Measurements from ENCODE around the gene GDI1.

GDI1 gene

GRCh38 chrX:154481911-154482601 is 45.1 kb downstream of the GDI1 start:
- DNase-seq (ENCODE audit: low read depth): no peak

- no peak for DNase-seq (ENCODE audit: low read depth)
Observed at GRCh38 chrX:154482786-154483185, 45.8 kb downstream of the GDI1 start.

GRCh38 chrX:154483325-154483724 is 46.4 kb downstream of the GDI1 start:
- DNase-seq (ENCODE audit: low read depth): no peak

GRCh38 chrX:154484255-154485149 is 47.5 kb downstream of the GDI1 start:
- no peak for DNase-seq (ENCODE audit: low read depth)

GRCh38 chrX:154485150-154486051 is 48.4 kb downstream of the GDI1 start:
- no peak for DNase-seq (ENCODE audit: low read depth)

GRCh38 chrX:154486052-154486395 is 49.1 kb downstream of the GDI1 start:
- DNase-seq (ENCODE audit: low read depth): no peak

- DNase-seq (ENCODE audit: low read depth): peak; percentile 41
Observed at GRCh38 chrX:154486396-154487207, 49.6 kb downstream of the GDI1 start, which contains the start of gene UBL4A. Gene UBL4A (minus strand): TSS chrX:154486615. CDS start chrX:154486584, 31 bp downstream.

- no peak for DNase-seq (ENCODE audit: low read depth)
Observed at GRCh38 chrX:154487518-154488290, 50.8 kb downstream of the GDI1 start.

GRCh38 chrX:154488336-154489075 is 51.6 kb downstream of the GDI1 start:
- DNase-seq (ENCODE audit: low read depth): no peak

- DNase-seq (ENCODE audit: low read depth): no peak
Observed at GRCh38 chrX:154489182-154489581, 52.2 kb downstream of the GDI1 start.

GRCh38 chrX:154490021-154490413 is 53.1 kb downstream of the GDI1 start:
- no peak for DNase-seq (ENCODE audit: low read depth)

GRCh38 chrX:154490414-154491083 is 53.6 kb downstream of the GDI1 start, which contains the start of gene SLC10A3:
Gene SLC10A3 (minus strand): TSS chrX:154490629. CDS start chrX:154488940, 1,689 bp downstream.
- peak; percentile 75 for DNase-seq (ENCODE audit: low read depth)

Data from activated T-cell treated with anti-CD3 and anti-CD28 coated beads for 1 hour (primary cell).